H9 (cell line): ENCODE results near the gene SPAG6. TPM values are rescaled to one million over a fixed set of nuclear protein-coding genes. Genes with fewer than 3 reads are reported as not detected.

ENCODE experiments used
- DNase-seq: peaks from one replicate; pipeline ENCODE4 v3.0.0-alpha.2; 2017
- H2AFZ ChIP-seq: one replicate; pipeline ENCODE4 v1.6.1; 2013; ENCODE audit warnings: mild to moderate bottlenecking, low read length, control low read depth, moderate library complexity
- H2AK5ac ChIP-seq: 2 replicates; pipeline ENCODE4 v1.6.1; 2013; ENCODE audit warnings: low read length, control low read depth, mixed read lengths; ENCODE audit not compliant: insufficient read length
- H2BK120ac ChIP-seq: one replicate; pipeline ENCODE4 v1.6.1; 2013; ENCODE audit warnings: low read depth, mild to moderate bottlenecking, low read length, control low read depth, inconsistent platforms; ENCODE audit not compliant: poor library complexity, severe bottlenecking
- H2BK12ac ChIP-seq: 2 replicates; pipeline ENCODE4 v1.6.1; 2013; ENCODE audit warnings: low read length, control low read depth, mixed read lengths, low read depth; ENCODE audit not compliant: insufficient read length
- H2BK15ac ChIP-seq: 2 replicates; pipeline ENCODE4 v1.6.1; 2013; ENCODE audit warnings: low read depth, low read length, control low read depth
- H2BK20ac ChIP-seq: one replicate; pipeline ENCODE4 v1.6.1; 2013; ENCODE audit warnings: low read depth, mild to moderate bottlenecking, low read length, control low read depth, inconsistent platforms; ENCODE audit not compliant: poor library complexity, severe bottlenecking
- H2BK5ac ChIP-seq: 2 replicates; pipeline ENCODE4 v1.6.1; 2013; ENCODE audit warnings: low read length, control low read depth, mixed read lengths; ENCODE audit not compliant: insufficient read length
- H3K14ac ChIP-seq: 2 replicates; pipeline ENCODE4 v1.6.1; 2013; ENCODE audit warnings: low read length, control low read depth; ENCODE audit not compliant: insufficient read depth
- H3K18ac ChIP-seq: 2 replicates; pipeline ENCODE4 v1.6.1; 2013; ENCODE audit warnings: low read depth, mild to moderate bottlenecking, mixed read lengths, low read length, control low read depth; ENCODE audit not compliant: insufficient read length
- H3K23ac ChIP-seq: 2 replicates; pipeline ENCODE4 v1.6.1; 2013; ENCODE audit warnings: low read length, control low read depth, mixed read lengths, low read depth; ENCODE audit not compliant: insufficient read length
- H3K23me2 ChIP-seq: 2 replicates; pipeline ENCODE4 v1.6.1; 2013; ENCODE audit warnings: low read depth, mild to moderate bottlenecking, mixed read lengths, low read length, control low read depth; ENCODE audit not compliant: insufficient read length, poor library complexity, severe bottlenecking
- H3K27ac ChIP-seq: 2 replicates; pipeline ENCODE4 v1.5.1; 2013; ENCODE audit warnings: low read length, control low read depth, mixed read lengths, low read depth; ENCODE audit not compliant: insufficient read length
- H3K27me3 ChIP-seq: 2 replicates; pipeline ENCODE4 v1.6.1; 2013; ENCODE audit warnings: low read length, control low read depth, inconsistent platforms; ENCODE audit not compliant: insufficient read depth
- H3K4ac ChIP-seq: 2 replicates; pipeline ENCODE4 v1.6.1; 2013; ENCODE audit warnings: low read depth, mild to moderate bottlenecking, control low read depth, inconsistent platforms, low read length, moderate library complexity
- H3K4me1 ChIP-seq: 2 replicates; pipeline ENCODE4 v1.6.1; 2013; ENCODE audit warnings: low read length, control low read depth, inconsistent platforms; ENCODE audit not compliant: insufficient read depth
- H3K4me2 ChIP-seq: 2 replicates; pipeline ENCODE4 v1.6.1; 2013; ENCODE audit warnings: low read length, control low read depth, mixed read lengths; ENCODE audit not compliant: insufficient read length, insufficient read depth
- H3K56ac ChIP-seq: 2 replicates; pipeline ENCODE4 v1.6.1; 2013; ENCODE audit warnings: low read depth, mild to moderate bottlenecking, mixed read lengths, low read length, control low read depth; ENCODE audit not compliant: insufficient read length
- H3K79me1 ChIP-seq: 2 replicates; pipeline ENCODE4 v1.6.1; 2013; ENCODE audit warnings: low read depth, mild to moderate bottlenecking, moderate library complexity, low read length, control low read depth, inconsistent platforms; ENCODE audit not compliant: insufficient read depth, poor library complexity, severe bottlenecking
- H3K79me2 ChIP-seq: 2 replicates; pipeline ENCODE4 v1.6.1; 2013; ENCODE audit warnings: low read length, control low read depth, inconsistent platforms; ENCODE audit not compliant: insufficient read depth
- H3K9ac ChIP-seq: 2 replicates; pipeline ENCODE4 v1.6.1; 2013; ENCODE audit warnings: low read length, control low read depth, mixed read lengths; ENCODE audit not compliant: insufficient read length; ENCODE audit errors: extremely low read depth
- H3K9me3 ChIP-seq: one replicate; pipeline ENCODE4 v1.6.1; 2013; ENCODE audit warnings: low read depth, low read length, inconsistent platforms; ENCODE audit not compliant: control insufficient read depth
- H3T11ph ChIP-seq: one replicate; pipeline ENCODE4 v1.6.1; 2013; ENCODE audit warnings: mild to moderate bottlenecking, low read length, control low read depth, inconsistent platforms
- H4K20me1 ChIP-seq: one replicate; pipeline ENCODE4 v1.6.1; 2013; ENCODE audit not compliant: control insufficient read depth, insufficient read length, insufficient read depth
- H4K5ac ChIP-seq: 2 replicates; pipeline ENCODE4 v1.6.1; 2013; ENCODE audit warnings: low read depth, mild to moderate bottlenecking, mixed read lengths, low read length, control low read depth; ENCODE audit not compliant: insufficient read length
- H4K8ac ChIP-seq: replicated peaks from 2 replicates; pipeline ENCODE4 v1.6.1; 2013; ENCODE audit warnings: low read length, control low read depth, mixed read lengths, low read depth; ENCODE audit not compliant: insufficient read length
- H4K91ac ChIP-seq: 2 replicates; pipeline ENCODE4 v1.6.1; 2013; ENCODE audit warnings: low read depth, mild to moderate bottlenecking, moderate library complexity, mixed read lengths, low read length, control low read depth; ENCODE audit not compliant: insufficient read length
- H3K27ac Mint-ChIP-seq, 3 experiments: 2 replicates in 2 of 3; 3 replicates in 1 of 3; pipeline ENCODE4 v1.8.0; 2020 to 2021; ENCODE audit warnings: mixed read lengths in 3 of 3, mild to moderate bottlenecking in 1 of 3, moderate library complexity in 1 of 3
- H3K27me3 Mint-ChIP-seq: 2 replicates; pipeline ENCODE4 v1.8.0; 2021; ENCODE audit warnings: low read depth, mild to moderate bottlenecking, moderate library complexity, mixed read lengths
- H3K36me3 Mint-ChIP-seq, 3 experiments: 2 replicates in 2 of 3; 3 replicates in 1 of 3; pipeline ENCODE4 v1.8.0; 2020 to 2021; ENCODE audit warnings: low read depth in 3 of 3, mixed read lengths in 3 of 3; ENCODE audit not compliant: insufficient read depth in 1 of 3
- H3K4me1 Mint-ChIP-seq, 2 experiments: 2 replicates each; pipeline ENCODE4 v1.8.0; 2020; ENCODE audit warnings: mixed read lengths in 2 of 2
- H3K4me3 Mint-ChIP-seq, 2 experiments: 2 replicates in 1 of 2; 3 replicates in 1 of 2; pipeline ENCODE4 v1.8.0; 2020 to 2021; ENCODE audit warnings: mild to moderate bottlenecking in 2 of 2, mixed read lengths in 2 of 2, moderate library complexity in 1 of 2
- H3K9me3 Mint-ChIP-seq, 2 experiments: 2 replicates in 1 of 2; 3 replicates in 1 of 2; pipeline ENCODE4 v1.8.0; 2020; ENCODE audit warnings: mild to moderate bottlenecking in 2 of 2, mixed read lengths in 2 of 2, moderate library complexity in 1 of 2
- CTCF ChIP-seq: fragments of 200-600 bp; sonication (generic); conservative IDR thresholded peaks from 3 replicates; pipeline ENCODE4 v1.8.0; 2021; ENCODE audit warnings: antibody characterized with exemption, mild to moderate bottlenecking
- WGBS: extraction: QIAGEN DNeasy Blood & Tissue Kit; methylation state at CpG from one replicate; pipeline ENCODE4 v1.1.7; 2013; ENCODE audit warnings: missing lambda C conversion rate, low lambda C conversion rate, mixed read lengths; ENCODE audit not compliant: insufficient read length; ENCODE audit errors: extremely low coverage; 5-methylcytosine and 5-hydroxymethylcytosine counted together
- total RNA-seq: library from RNA; stranded (reverse); gene quantifications from 2 replicates; pipeline ENCODE4 v1.2.1, GENCODE V29; 2021

Gene SPAG6
- total RNA-seq, 1 experiment from 2014 or later: 0.24 TPM

GRCh38 chr10:22410846-22411245, 65.5 kb downstream of the SPAG6 start:
- H2AK5ac ChIP-seq: no peak overlapping the region
- no peak for DNase-seq
- Mint-ChIP-seq H3K9me3 (peaks cover 11 to 16% of the 10 kb centered on the region in 2 experiments), H3K27me3 (peaks cover 3% of the 10 kb centered on the region; the same call in 1 of the 2 replicates), H3K36me3 (peaks cover 3 to 14% (median 8%) of the 10 kb centered on the region in 3 experiments; a peak in 4 of 7 replicates), H3K4me1 (no peaks in the 10 kb centered on the region), H3K4me3 (no peak overlapping the region), H3K27ac (no peak overlapping the region)
- no peak overlapping the region for H2AFZ ChIP-seq
- no peak overlapping the region for H2BK15ac ChIP-seq
- H3K79me2 ChIP-seq: no peaks in the 10 kb centered on the region
- no peaks in the 10 kb centered on the region for H3K9me3 ChIP-seq
- H3K27ac ChIP-seq: no peak overlapping the region
- TF ChIP-seq CTCF: no peak
- H3K9ac ChIP-seq: no peak overlapping the region
- no peak overlapping the region for H3K4ac ChIP-seq
- no peak overlapping the region for H3K23ac ChIP-seq
- H4K5ac ChIP-seq: no peak overlapping the region
- H4K91ac ChIP-seq: no peak overlapping the region
- H3K27me3 ChIP-seq: no peaks in the 10 kb centered on the region
- no peak overlapping the region for H2BK120ac ChIP-seq
- H2BK20ac ChIP-seq: no peak overlapping the region
- no peaks in the 10 kb centered on the region for H3K4me1 ChIP-seq
- no CpG with 5 or more reads among the region's 5 CpGs for WGBS
- no peak overlapping the region for H3T11ph ChIP-seq
- no peak overlapping the region for H3K18ac ChIP-seq
- no peak overlapping the region for H2BK12ac ChIP-seq
- no peak overlapping the region for H3K4me2 ChIP-seq
- H4K20me1 ChIP-seq: no peaks in the 10 kb centered on the region
- H3K23me2 ChIP-seq: no peaks in the 10 kb centered on the region
- H4K8ac ChIP-seq: no peak overlapping the region
- no peaks in the 10 kb centered on the region for H3K79me1 ChIP-seq
- no peak overlapping the region for H2BK5ac ChIP-seq
- no peak overlapping the region for H3K56ac ChIP-seq
- H3K14ac ChIP-seq: no peak overlapping the region
